ENCODE measurements around the gene PRR5L.

DNA sequence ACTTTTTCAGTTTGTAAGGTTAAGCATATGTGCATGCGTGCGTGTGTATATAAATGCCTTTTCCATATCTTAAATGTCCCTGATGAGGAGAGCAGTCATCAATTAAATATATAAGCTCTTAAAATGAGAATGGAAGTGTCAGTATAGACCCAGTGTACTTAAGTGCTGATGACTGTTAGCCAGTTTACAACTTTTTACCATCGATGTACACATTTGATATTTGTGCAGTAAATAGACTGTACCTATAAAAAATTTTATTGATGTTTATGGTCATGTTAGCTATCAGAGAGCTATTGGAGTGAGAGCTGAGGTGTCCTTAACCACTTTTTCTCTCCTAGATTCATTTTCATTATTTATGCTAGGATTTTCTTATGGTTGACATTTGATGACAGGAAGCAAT, 168.6 kb downstream of the PRR5L start:
- TF ChIP-seq, protein P1, sequence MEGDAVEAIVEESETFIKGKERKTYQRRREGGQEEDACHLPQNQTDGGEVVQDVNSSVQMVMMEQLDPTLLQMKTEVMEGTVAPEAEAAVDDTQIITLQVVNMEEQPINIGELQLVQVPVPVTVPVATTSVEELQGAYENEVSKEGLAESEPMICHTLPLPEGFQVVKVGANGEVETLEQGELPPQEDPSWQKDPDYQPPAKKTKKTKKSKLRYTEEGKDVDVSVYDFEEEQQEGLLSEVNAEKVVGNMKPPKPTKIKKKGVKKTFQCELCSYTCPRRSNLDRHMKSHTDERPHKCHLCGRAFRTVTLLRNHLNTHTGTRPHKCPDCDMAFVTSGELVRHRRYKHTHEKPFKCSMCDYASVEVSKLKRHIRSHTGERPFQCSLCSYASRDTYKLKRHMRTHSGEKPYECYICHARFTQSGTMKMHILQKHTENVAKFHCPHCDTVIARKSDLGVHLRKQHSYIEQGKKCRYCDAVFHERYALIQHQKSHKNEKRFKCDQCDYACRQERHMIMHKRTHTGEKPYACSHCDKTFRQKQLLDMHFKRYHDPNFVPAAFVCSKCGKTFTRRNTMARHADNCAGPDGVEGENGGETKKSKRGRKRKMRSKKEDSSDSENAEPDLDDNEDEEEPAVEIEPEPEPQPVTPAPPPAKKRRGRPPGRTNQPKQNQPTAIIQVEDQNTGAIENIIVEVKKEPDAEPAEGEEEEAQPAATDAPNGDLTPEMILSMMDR (IDR thresholded peaks at IDR 0.05), result no peak
- TF ChIP-seq POLR2A (IDR thresholded peaks at IDR 0.05), result no peak
